Measurements from ENCODE around the gene UCP3. TPM values are rescaled to one million over a fixed set of nuclear protein-coding genes. Genes with fewer than 3 reads are reported as not detected.

The UCP3 gene
- total RNA-seq, 1 experiment from 2014 or later, result 1.2 TPM

- TF ChIP-seq EZH2phosphoT487 (IDR thresholded peaks at IDR 0.05; ENCODE audit: borderline replicate concordance, low read length) (no peak), EZH2 (IDR thresholded peaks at IDR 0.05; ENCODE audit: low read length, unreplicated experiment) (no peak), CTCF (conservative IDR thresholded peaks at IDR 0.05; ENCODE audit: low read depth, low read length) (no peak)
- Histone ChIP-seq H3K27me3 (ENCODE audit: low read length) (no peaks in the 10 kb centered on the region), H3K4me3 (ENCODE audit: low read length) (no peak overlapping the region), H3K27ac (ENCODE audit: low read length) (no peak overlapping the region), H3K4me1 (ENCODE audit: insufficient read depth, low read length) (peaks cover 20% of the 10 kb centered on the region), H3K9me3 (ENCODE audit: low read length) (no peaks in the 10 kb centered on the region), H4K20me1 (ENCODE audit: low read length) (no peaks in the 10 kb centered on the region), H3K79me2 (ENCODE audit: low read length) (no peaks in the 10 kb centered on the region), H3K9ac (ENCODE audit: low read length) (no peak overlapping the region), H3K4me2 (ENCODE audit: low read length) (no peak overlapping the region), H2AFZ (ENCODE audit: low read length) (no peak overlapping the region), H3K9me2 (replicated peaks; ENCODE audit: low read length) (no peaks in the 10 kb centered on the region), H3K36me3 (ENCODE audit: low read depth, low read length) (peaks cover 17% of the 10 kb centered on the region), H3F3A (ENCODE audit: low read length, unreplicated experiment) (no peaks in the 10 kb centered on the region)
- POLR2A ChIA-PET (ENCODE audit: unreplicated experiment), result interaction anchor here (0.6 kb wide), 1 partner anchor 113 kb away, joined by 5 read pairs; no protein-coding TSS in a partner anchor
- BruUV-seq (replicated peaks), result no TSS peak
- DNase-seq (no peak), ATAC-seq (no peak)
- CTCF ChIA-PET, result no interaction called here
- intact Hi-C loops (cut with micrococcal nuclease), result no loop called here
Observed at GRCh38 chr11:73976451-73977151, 32.3 kb downstream of the UCP3 start.

GRCh38 chr11:73975479-73975757 lies 33.5 kb downstream of the UCP3 start:
- BruUV-seq (replicated peaks), result no TSS peak
- Histone ChIP-seq H3K4me1 (ENCODE audit: insufficient read depth, low read length) (peaks cover 16% of the 10 kb centered on the region), H3K4me2 (ENCODE audit: low read length) (no peak overlapping the region), H3K27me3 (ENCODE audit: low read length) (no peaks in the 10 kb centered on the region), H3K36me3 (ENCODE audit: low read depth, low read length) (peaks cover 17% of the 10 kb centered on the region), H3K4me3 (ENCODE audit: low read length) (no peak overlapping the region), H3K9me3 (ENCODE audit: low read length) (no peaks in the 10 kb centered on the region), H3F3A (ENCODE audit: low read length, unreplicated experiment) (no peaks in the 10 kb centered on the region), H3K79me2 (ENCODE audit: low read length) (no peaks in the 10 kb centered on the region), H3K27ac (ENCODE audit: low read length) (no peak overlapping the region), H3K9me2 (replicated peaks; ENCODE audit: low read length) (no peaks in the 10 kb centered on the region), H3K9ac (ENCODE audit: low read length) (no peak overlapping the region), H4K20me1 (ENCODE audit: low read length) (no peaks in the 10 kb centered on the region), H2AFZ (ENCODE audit: low read length) (no peak overlapping the region)
- ChIA-PET POLR2A (ENCODE audit: unreplicated experiment) (interaction anchor here (0.5 kb wide), 1 partner anchor 102 kb away, joined by 4 read pairs; no protein-coding TSS in a partner anchor), CTCF (no interaction called here)
- no peak for TF ChIP-seq CTCF (conservative IDR thresholded peaks at IDR 0.05; ENCODE audit: low read depth, low read length)
- TF ChIP-seq EZH2 (IDR thresholded peaks at IDR 0.05; ENCODE audit: low read length, unreplicated experiment), result no peak
- no peak for TF ChIP-seq EZH2phosphoT487 (IDR thresholded peaks at IDR 0.05; ENCODE audit: borderline replicate concordance, low read length)
- DNase-seq, result no peak
- ATAC-seq, result no peak
- intact Hi-C loops (cut with micrococcal nuclease), result no loop called here

Data from PC-3 (cell line).